ELR (cell line): ENCODE results near the gene MRPL20.

Experiments
- DNase-seq: peaks from one replicate; pipeline ENCODE4 v3.0.0-alpha.2; 2015; ENCODE audit warnings: low read depth

MRPL20 gene

DNA sequence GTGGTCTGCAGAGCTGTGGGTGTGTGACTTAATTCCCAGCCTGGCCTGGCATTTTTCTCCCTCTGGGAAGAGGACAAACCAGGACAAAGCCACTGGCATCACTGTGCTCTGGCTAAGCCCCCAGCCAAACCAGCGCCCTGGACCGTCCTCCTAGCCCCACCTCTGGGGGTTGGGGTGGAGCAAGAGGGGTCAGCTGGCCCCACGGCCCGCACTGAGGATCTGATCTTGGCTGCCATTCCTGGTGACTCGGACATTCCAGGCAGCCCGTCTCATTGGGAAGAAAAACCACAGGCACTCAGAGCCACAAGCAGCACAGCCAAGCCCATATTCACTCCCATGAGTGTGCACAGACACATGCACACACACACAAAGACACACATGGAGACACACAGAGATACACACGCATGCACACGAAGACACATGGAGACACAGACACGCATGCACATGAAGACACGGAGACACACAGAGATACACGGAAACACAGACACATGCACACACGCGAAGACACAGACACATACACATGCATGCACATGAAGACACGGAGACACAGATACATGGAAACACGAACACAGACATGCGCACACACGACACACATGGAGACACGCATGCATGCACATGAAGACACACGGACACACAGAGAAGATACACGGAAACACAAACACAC is 46.5 kb downstream of the MRPL20 start:
- DNase-seq = peak; percentile 96

DNA sequence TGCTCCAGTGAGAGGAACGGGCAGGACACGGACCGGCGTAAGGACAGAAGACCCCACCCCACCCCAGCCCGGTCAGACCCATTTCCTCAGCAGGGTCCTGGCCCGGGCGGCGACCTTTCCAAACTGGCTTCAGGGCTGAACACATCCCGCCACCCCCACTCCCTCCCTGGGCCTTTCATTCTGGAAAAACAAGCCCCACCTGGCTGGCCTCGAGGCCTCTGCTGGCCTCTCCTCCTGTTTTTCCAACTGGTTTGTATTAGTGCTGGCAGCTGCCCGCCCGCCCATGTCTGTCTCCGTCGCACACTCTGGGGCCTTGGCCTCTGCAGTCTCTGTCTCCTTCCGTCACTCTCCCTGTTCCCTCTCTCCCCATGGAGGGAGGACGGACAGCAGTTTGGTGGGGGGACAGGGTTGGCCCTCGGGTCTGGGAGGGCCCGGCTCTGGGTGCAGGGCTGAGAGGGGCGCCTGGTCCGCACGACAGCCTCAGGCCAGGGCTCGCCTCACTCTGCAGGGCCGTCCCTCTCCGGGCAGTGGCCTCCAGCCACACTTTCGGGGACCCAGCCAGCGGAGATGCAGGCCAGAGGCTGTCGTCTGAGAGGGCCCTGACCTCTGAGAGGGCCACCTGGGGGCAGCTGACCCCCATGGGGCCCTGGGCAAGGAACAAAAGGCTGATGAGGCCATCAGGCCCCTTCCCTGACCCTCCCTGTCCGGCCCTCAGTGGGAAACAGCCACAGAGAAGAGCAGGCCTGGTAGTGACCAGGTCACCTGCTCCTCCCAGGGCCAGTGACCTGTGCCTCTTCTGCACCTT is 47.2 kb downstream of the MRPL20 start:
- DNase-seq = peak; percentile 50

DNA sequence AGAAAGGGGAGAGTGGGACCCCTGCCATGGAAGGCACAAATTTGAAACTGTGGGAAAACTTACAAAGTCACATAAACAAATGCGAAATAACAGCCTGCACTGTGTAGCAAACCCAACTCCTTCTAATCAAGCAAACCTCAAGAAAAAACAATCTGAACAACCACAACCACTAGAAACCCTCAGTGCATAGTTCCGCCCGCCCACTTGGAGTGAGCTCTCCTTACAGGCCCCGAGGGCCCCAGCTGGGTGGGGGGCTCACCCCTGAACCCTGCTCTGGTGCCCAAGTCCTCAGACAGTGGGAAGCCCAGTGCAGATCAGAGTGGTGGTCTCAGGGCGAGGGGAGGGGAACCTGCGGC is 47.8 kb downstream of the MRPL20 start:
- DNase-seq = peak; percentile 57

DNA sequence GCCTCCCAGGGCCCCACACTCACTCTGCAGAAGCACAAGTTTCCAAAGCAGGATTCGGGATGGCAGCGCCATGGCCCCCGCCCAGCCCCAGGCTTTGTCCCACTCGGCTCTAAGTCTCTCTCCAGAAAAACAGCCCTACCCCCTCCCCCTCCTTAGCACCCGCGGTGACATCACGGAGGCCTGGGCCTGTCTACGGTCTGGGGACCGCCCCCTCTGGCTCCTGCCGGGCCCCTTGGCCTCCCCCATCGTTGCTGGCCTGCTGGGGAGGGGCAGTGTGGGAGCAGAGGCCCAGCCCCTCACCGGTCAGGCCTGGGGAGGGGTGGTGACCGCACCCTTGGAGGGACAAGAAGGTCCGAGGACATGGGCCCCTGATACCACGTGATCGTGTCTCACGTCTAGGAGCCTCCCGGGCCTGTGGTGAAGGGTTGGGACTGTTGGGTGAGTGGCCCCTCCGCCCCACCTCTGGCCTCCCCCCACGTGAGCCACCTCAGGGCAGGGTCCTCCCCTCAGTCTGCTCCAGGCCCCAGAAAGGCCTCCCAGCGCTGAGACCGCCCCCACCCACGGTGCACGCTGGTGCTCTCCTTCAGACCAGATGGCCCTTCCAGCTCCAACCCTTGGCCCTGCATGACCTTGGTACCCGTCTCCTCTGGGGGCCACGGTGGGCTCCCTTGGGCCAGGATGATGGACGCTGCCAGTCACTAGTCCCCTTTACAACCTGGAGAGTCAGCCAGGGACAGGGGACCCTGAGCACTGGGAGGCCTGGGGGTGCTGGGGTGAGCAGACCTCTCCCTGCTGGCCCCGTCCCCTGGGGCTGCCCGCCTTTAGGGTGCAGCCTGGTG is 48.4 kb downstream of the MRPL20 start, which contains the start of gene MXRA8:
Gene MXRA8, minus strand, starts transcription at position 123 of the 839 bp plus-strand sequence. Its CDS starts 51 bp downstream, at position 72.
- DNase-seq = peak; percentile 78

DNA sequence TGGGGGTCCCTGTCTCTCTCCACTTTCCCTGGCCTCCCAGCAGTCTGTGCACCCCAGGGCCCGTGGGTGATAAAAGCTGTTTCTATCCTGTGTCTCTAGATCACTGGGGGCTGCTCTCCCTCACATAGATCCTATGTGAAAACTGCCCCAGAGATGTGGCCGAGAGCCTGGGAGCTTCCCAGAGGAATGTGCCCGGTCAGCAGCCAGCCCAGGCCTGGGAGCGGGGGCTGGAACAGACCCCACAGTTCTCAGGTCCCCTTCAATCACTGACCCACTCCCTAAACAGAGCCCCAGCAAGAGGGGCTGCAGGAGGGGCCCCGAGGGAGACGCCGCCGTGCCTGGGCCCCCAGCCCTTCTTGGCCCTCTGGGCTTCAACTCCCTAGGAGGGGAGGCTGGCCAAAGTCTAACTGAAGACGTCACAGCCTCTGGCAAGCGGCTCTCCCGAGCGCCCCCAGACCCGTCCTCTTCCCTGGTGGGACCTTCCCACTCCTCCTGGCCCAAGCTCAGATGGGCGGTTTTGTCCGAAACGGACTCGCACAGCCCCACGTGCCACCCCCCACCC is 49.1 kb downstream of the MRPL20 start:
- DNase-seq = peak; percentile 62

DNA sequence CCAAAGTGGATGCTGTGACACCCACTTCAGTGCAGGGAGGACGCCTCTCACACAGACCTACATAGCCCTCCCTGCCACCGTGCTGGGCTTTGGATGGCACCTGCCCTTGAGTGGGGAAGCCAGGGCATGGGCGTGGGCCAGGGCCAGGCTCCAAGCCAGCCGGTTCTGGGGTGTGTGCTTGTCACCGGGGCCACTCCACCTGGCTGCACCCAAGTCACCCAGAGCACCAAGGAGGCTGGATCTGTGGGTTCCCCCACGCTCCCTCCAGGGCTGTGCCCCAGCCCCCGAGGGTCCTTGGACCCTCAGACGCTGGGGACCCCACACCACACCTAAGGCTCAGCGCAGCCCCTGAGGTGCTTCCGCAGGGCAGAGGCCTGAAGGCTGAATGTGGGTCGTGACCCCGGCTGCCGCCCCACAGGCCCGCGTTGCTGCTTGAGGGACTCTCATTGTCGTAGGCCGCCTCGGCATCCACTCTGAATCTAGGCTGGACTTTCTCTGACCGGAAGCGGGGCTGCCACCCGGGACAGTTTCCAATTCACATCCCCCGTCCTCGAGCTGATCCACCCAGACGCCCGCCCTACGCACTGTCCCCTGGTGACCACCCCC is 50.2 kb downstream of the MRPL20 start:
- peak; percentile 56 for DNase-seq

DNA sequence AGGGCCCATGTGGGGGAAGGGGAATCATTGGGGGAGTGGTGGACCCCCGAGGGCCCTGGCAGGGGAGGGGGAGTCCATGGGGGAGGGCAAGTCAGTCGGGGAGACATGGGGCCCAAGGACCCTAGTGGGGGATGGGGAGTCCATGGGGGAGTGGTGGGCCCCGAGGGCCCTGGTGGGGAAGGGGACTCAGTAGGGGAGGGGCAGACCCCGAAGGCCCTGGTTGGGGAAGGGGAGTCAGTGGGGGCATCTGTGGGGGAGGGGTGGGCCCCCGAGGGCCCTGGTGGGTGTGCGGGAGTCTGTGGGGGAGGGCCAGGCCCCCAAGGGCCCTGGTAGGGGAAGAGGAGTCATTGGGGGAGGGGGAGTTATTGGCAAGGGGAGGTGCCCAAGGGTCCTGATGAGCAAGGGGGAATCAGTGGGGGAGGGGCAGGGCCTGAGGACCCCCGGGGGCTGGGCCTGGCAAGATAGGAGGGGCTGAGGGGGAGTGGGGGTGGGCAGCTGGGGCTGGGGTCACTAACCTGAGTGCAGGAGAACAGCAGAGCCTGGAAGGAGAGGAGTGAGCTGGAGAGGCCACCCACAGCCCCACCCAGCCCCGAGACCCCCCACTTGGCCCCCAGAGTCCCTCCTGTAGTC is 50.8 kb downstream of the MRPL20 start:
- no peak for DNase-seq

DNA sequence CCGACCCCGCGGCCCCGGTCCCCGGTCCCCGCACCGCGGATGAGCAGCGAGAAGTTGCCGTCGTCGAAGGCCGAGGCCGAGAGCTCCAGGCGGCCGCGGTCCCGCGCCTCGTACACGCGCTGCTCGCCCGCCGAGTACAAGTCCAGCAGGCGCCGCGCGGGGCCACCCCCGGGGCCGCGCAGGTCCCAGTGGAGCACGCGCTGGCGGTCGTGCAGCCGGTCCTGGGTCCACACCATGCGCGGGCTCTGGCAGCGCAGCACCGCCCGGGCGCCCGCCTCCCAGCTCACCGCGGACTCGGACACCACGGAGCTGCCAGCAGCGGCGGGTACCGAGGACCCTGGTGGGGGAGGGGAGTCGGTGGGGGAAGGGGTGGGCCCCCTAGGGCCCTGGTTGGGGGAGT is 51.7 kb downstream of the MRPL20 start:
- DNase-seq = no peak

DNA sequence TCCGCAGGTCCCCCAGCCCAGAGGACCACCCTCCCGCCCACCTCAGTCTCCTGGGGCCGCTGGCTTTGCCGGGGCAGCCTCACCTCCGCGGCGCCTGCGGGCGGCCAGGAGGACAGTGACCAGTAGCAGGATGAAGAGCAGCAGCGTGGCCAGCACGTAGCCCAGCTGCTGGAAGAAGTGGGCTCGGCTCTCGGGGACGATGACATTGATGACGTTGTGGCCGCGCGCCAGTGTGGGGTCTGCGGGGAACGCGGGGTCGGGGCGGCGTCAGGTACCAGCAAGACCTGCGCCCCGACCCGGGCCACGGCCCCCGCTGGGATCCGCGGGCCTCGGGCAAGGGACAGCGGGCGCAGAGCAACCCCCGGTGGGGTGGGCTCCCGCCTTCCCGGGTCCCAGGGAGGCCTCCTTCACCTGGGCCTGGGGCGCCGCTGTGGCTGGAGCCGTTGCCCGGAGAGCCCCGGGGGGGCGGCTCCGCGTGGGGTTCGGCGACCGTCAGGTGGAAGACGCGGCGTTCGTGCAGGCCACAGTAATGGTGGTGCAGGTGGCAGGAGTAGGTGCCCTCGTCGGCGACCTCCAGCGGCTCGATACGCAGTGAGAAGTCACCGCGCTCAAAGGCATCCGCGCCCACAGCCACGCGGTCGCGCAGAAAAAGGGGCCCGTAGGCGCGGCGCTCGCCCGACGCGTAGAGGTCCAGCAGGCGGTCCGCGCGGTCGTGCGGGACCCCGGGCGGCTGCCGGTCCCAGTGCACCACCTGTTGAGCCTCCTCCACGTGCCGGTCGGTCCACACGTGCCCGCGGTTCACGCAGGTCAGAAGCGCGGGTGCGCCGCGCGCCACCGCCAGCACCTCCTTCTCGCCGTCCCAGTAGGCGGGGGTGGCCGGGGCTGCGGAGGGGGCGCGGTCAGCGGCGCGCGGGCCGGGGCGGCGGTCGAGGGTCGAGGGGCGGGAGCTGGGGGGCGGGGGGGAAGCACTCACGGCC is 52.5 kb downstream of the MRPL20 start:
- no peak for DNase-seq

DNA sequence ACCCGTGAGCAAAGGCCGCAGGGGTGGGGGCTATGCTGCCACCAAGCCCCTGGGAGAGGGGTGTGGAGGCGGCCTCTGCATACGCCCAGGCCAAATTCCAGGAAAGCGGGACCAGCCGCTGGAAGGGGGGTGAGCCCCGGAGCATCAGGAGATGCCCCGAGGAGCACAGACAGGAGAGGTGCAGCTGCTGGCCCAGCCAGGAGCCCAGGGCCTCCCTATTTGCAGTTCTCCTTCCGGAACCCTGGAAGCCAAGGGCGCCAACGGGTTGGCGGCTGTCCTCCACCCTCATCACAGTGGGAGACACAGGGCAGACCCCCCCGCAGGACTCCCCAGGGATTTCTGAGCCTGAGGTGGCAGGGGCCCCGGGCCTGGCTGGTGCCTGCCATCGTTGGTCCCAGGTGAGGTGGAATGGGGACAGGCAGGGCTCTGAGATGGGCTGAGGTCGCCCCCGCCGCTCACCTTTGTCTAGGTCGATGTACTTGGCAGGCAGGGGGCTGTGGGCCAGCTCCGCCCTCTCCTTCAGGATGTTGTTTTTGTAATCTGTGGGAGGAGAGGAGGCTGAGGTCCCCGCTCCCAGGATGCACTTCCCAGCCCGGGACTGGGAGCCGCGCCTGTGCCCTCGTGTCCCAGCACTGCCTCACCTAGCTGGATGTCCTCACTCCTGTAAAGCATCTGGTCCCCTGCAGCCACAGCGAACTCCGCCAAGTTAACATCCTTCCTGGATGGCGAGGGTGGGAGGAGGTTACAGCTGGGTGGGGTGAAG is 53.5 kb downstream of the MRPL20 start:
- no peak for DNase-seq

DNA sequence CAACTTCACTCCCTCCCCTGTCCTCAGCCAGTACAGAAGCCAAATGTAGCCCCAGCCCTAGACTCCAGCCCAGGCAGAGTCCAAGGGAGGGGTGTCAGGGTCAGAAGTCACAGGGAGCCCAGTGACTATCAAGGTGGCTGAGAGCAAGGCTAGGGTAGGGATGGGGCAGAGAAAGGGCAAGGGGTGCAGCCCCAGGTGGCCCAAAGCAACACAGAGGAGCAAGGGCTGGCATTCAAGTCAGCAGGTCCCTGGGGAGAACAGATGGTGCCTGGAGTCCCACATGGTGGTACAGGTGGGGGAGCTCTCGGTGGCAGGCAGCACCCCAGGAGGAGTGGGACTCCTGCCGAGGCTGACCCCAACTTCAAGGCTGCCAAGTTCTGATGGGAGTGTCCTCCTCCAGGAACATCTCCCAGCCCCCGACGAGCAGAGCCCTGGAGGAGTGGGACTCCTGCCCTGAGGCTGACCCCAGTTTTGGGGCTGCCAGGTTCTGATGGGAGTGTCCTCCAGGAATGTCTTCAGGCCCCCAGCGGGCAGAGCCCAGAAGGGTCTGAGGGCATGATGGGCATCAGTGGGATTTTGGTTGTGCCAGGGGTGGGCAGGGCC is 54.2 kb downstream of the MRPL20 start:
- no peak for DNase-seq
